ENCODE data around the gene ATF7IP. TPM values are rescaled to one million over a fixed set of nuclear protein-coding genes. Genes with fewer than 3 reads are reported as not detected.
"Not testable (repeated sequence)": the region's sequence is repeated elsewhere in the genome, so short reads cannot be mapped to it uniquely, and the experiment has no call there.

Gene ATF7IP
- total and polyA plus RNA-seq, 12 donors = 4.0 to 85.8 (median 66.2) TPM

DNA sequence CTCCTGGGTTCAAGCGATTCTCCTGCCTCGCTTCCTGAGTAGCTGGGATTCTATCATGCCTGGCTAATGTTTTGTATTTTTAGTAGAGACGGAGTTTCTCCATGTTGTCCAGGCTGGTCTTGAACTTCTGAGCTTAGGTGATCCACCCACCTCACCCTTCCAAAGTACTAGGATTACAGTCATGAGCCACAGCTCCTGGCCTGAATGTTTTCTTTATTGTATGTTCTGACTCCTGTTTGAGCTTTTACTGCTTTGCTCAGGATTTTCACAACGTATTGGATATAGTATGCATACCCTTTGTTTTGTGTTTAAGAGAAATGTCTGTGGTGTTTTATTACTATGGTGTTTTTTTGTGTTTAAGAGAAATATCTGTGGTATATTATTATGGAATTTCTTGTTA is 37.2 kb downstream of the ATF7IP start:
- intact Hi-C loops (cut with DNase I) = no loop called here
- H3K9me3 ChIP-seq = peaks cover 0 to 38% (median 23%) of the 10 kb centered on the region in 11 donors
- ATAC-seq (no peak), DNase-seq (no peak)
- TF ChIP-seq, protein P1, sequence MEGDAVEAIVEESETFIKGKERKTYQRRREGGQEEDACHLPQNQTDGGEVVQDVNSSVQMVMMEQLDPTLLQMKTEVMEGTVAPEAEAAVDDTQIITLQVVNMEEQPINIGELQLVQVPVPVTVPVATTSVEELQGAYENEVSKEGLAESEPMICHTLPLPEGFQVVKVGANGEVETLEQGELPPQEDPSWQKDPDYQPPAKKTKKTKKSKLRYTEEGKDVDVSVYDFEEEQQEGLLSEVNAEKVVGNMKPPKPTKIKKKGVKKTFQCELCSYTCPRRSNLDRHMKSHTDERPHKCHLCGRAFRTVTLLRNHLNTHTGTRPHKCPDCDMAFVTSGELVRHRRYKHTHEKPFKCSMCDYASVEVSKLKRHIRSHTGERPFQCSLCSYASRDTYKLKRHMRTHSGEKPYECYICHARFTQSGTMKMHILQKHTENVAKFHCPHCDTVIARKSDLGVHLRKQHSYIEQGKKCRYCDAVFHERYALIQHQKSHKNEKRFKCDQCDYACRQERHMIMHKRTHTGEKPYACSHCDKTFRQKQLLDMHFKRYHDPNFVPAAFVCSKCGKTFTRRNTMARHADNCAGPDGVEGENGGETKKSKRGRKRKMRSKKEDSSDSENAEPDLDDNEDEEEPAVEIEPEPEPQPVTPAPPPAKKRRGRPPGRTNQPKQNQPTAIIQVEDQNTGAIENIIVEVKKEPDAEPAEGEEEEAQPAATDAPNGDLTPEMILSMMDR (IDR thresholded peaks at IDR 0.05) = no peak
- peaks cover 6 to 76% (median 20%) of the 10 kb centered on the region in 9 donors for H3K4me1 ChIP-seq
- no peaks in the 10 kb centered on the region for H3K27me3 ChIP-seq
- 83% methylated on average over 4 of the region's 4 CpGs for WGBS, 2 donors
- H3K36me3 ChIP-seq = peaks cover 0 to 14% (median 0%) of the 10 kb centered on the region in 9 donors
- H3K27ac ChIP-seq = peak overlapping the region in 3 of 10 donors; percentile 4 to 55 (median 9)
- no peak overlapping the region for H3K4me3 ChIP-seq

DNA sequence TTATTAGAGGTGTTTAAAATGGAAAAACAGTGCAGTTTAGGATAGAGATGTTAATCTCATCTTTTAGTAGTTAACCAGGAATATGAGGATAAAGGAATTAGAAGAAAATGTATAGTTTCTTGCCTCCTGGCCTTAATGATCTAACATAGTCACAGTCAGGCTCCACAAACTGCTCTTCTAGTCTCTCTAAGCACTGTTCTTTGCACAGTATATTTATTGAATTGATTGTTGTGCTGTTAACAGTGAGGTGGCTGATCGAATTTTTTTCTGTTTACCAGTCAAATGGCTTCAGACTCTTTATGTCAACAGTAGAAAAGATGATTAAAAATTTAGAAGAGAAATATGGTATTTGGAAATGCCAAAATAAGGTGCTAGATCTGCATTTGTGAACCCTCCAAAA is 37.8 kb downstream of the ATF7IP start:
- Histone ChIP-seq H3K4me3 (no peak overlapping the region), H3K36me3 (peaks cover 0 to 14% (median 0%) of the 10 kb centered on the region in 9 donors), H3K27me3 (no peaks in the 10 kb centered on the region), H3K27ac (peak overlapping the region in 6 of 10 donors; percentile 4 to 66 (median 45)), H3K9me3 (peaks cover 0 to 36% (median 23%) of the 10 kb centered on the region in 11 donors), H3K4me1 (peaks cover 6 to 76% (median 26%) of the 10 kb centered on the region in 9 donors)
- WGBS, 2 donors = 46 to 49% methylated on average over 1 of the region's 1 CpG
- TF ChIP-seq, protein P1 (IDR thresholded peaks at IDR 0.05) = no peak
- ATAC-seq (peak in 2 of 8 donors; percentile 22 to 42), DNase-seq (no peak)
- intact Hi-C loops (cut with DNase I) = no loop called here

DNA sequence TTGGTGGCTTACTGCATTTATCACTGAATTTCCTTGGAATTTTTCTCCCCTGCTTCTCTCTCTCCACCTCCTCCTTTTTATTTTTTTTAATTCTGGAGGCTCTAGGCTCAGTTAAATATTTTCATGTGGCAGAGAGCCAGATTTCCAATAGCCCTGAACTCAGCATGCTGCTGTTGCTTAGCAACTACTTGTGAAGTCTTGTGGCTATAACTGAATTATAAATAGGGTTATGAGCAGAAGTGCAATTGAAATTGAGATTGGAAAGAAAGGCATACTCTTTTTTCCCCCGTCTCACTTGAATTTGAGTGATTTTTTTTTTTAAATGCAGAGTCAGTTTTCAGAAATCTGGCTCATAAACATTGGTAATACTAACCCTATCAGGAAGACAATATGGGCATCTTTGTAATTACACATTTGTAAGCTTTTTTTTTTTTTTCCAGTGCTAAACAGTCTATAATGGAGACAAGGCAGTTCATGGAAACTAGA is 38.3 kb downstream of the ATF7IP start:
- intact Hi-C loops (cut with DNase I) = no loop called here
- Histone ChIP-seq H3K4me1 (peaks cover 6 to 80% (median 30%) of the 10 kb centered on the region in 9 donors), H3K4me3 (no peak overlapping the region), H3K27ac (peak overlapping the region in 8 of 10 donors; percentile 4 to 66 (median 36)), H3K9me3 (peaks cover 0 to 31% (median 26%) of the 10 kb centered on the region in 11 donors), H3K36me3 (peaks cover 0 to 13% (median 0%) of the 10 kb centered on the region in 9 donors), H3K27me3 (no peaks in the 10 kb centered on the region)
- DNase-seq (peak in 1 of 2 donors; percentile 71), ATAC-seq (peak; percentile 86 to 94 (median 92))
- TF ChIP-seq, protein P1 (IDR thresholded peaks at IDR 0.05) = no peak
- WGBS, 2 donors = 23 to 26% methylated on average over 1 of the region's 1 CpG

DNA sequence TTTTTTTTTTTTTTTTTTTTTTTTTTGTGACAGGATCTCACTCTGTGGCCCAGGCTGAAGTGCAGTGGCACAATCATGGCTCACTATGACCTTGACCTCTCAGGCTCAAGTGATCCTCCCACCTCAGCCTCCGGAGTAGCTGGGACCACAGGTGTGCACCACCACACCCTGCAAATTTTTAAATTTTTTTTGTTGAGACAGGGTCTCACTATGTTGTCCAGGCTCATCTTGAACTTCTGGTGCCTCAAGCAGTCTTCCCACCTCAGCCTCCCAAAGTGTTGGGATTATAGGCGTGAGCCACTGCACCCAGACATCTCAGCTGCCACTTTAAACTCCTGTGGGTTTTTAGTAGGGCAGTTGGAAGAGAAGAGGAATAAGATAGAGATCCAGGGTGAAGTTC is 39.9 kb downstream of the ATF7IP start:
- WGBS, 2 donors = 96 to 100% methylated on average over 2 of the region's 2 CpGs
- ATAC-seq; H3K27me3 ChIP-seq; H3K4me3 ChIP-seq; H3K27ac ChIP-seq; H3K36me3 ChIP-seq; DNase-seq; intact Hi-C loops (cut with DNase I): not testable (repeated sequence)
- H3K4me1 ChIP-seq = peaks cover 6 to 75% (median 39%) of the 10 kb centered on the region in 9 donors
- H3K9me3 ChIP-seq = peaks cover 0 to 15% (median 10%) of the 10 kb centered on the region in 11 donors

DNA sequence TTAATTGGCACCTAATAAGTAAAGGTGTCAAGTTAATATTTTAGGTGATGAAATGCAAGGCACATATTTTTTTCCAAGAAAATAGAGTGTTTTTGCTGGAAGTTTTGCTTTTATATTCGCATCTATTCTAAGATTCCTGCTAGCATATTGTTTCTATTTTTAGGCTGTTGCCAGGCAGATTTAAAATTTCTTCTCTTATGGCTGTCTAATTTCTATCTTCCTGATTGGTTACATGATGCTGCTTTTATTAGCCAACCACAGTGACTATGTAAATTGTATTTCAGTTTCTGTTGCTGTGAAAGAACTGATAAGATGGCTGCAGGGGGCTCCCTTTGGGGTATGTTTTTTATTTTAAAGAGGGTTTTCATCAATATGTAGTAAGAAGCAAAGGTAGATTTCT is 42.7 kb downstream of the ATF7IP start:
- TF ChIP-seq, protein P1 (IDR thresholded peaks at IDR 0.05) = no peak
- intact Hi-C loops (cut with DNase I) = no loop called here
- DNase-seq = no peak
- H3K4me3 ChIP-seq = peak overlapping the region in 4 of 10 donors; percentile 4 to 16 (median 13)
- no peaks in the 10 kb centered on the region for H3K27me3 ChIP-seq
- peak overlapping the region in 6 of 10 donors; percentile 3 to 37 (median 11) for H3K27ac ChIP-seq
- ATAC-seq = peak in 5 of 8 donors; percentile 38 to 66 (median 41)
- peaks cover 4 to 75% (median 40%) of the 10 kb centered on the region in 9 donors for H3K4me1 ChIP-seq
- 42 to 46% methylated on average over 1 of the region's 1 CpG for WGBS, 2 donors
- no peaks in the 10 kb centered on the region for H3K36me3 ChIP-seq
- peaks cover 0 to 13% (median 0%) of the 10 kb centered on the region in 11 donors for H3K9me3 ChIP-seq
